ENCODE data around the gene PGA5.
A peak's percentile ranks its signal among the peaks of the same experiment; 100 is the strongest.

Gene PGA5

GRCh38 chr11:61294717-61295595 is 54.0 kb downstream of the PGA5 start, which contains the start of gene VWCE:
Gene VWCE, minus strand, starts transcription at chr11:61295316. Its CDS starts 279 bp downstream, at chr11:61295037.
- no peak for DNase-seq (ENCODE audit: low read depth)

GRCh38 chr11:61295596-61295926 is 54.6 kb downstream of the PGA5 start:
- no peak for DNase-seq (ENCODE audit: low read depth)

- DNase-seq (ENCODE audit: low read depth): no peak
Observed at GRCh38 chr11:61297341-61297740, 56.4 kb downstream of the PGA5 start.

- peak; percentile 69 for DNase-seq (ENCODE audit: low read depth)
Observed at GRCh38 chr11:61297746-61298145, 56.8 kb downstream of the PGA5 start.

- no peak for DNase-seq (ENCODE audit: low read depth)
Observed at GRCh38 chr11:61298663-61299244, 57.8 kb downstream of the PGA5 start.

All from non-pigmented ciliary epithelial cell (primary cell).